OCI-LY3 (cell line): Measurements from ENCODE around the gene NHLH1.

Source experiments
- H2AFZ ChIP-seq: fragments of 200-600, 300-600 bp; shearing (Covaris generic); 2 replicates; pipeline ENCODE4 v1.6.0; 2014; ENCODE audit warnings: antibody characterized with exemption, low read depth, low read length
- H3K27ac ChIP-seq: fragments of 200-600, 300-600 bp; sonication (generic); 2 replicates; pipeline ENCODE4 v1.5.1; 2014; ENCODE audit warnings: mild to moderate bottlenecking, low read length, moderate library complexity, mixed read lengths
- H3K27me3 ChIP-seq: fragments of 200-600, 300-600 bp; sonication (generic); 2 replicates; pipeline ENCODE4 v1.6.1; 2014; ENCODE audit warnings: low read depth, low read length, mixed read lengths
- H3K36me3 ChIP-seq: fragments of 200-600, 300-600 bp; sonication (generic); replicated peaks from 2 replicates; pipeline ENCODE3; 2014; ENCODE audit warnings: low read depth, low read length, mixed read lengths
- H3K4me1 ChIP-seq: fragments of 300-600, 200-600 bp; sonication (generic); 2 replicates; pipeline ENCODE4 v1.6.1; 2014; ENCODE audit warnings: low read length, mixed read lengths
- H3K4me2 ChIP-seq: fragments of 200-600, 300-600 bp; sonication (generic); 2 replicates; pipeline ENCODE4 v1.6.1; 2014; ENCODE audit warnings: low read length, mixed read lengths
- H3K4me3 ChIP-seq: fragments of 300-600, 200-600 bp; sonication (generic); 2 replicates; pipeline ENCODE4 v1.5.1; 2014; ENCODE audit warnings: antibody characterized with exemption, mild to moderate bottlenecking, low read length, moderate library complexity
- H3K79me2 ChIP-seq: fragments of 300-600, 200-600 bp; shearing (Covaris generic); 2 replicates; pipeline ENCODE4 v1.6.1; 2014; ENCODE audit warnings: mild to moderate bottlenecking, low read length, mixed read lengths
- H3K9ac ChIP-seq: fragments of 300-600, 200-600 bp; shearing (Covaris generic); 2 replicates; pipeline ENCODE4 v1.6.0; 2014; ENCODE audit warnings: mild to moderate bottlenecking, low read length, moderate library complexity
- H3K9me3 ChIP-seq: fragments of 200-600, 300-600 bp; shearing (Covaris generic); 2 replicates; pipeline ENCODE4 v1.6.1; 2014; ENCODE audit warnings: low read length, mixed read lengths; ENCODE audit not compliant: insufficient read depth
- H4K20me1 ChIP-seq: fragments of 200-600, 300-600 bp; sonication (generic); 2 replicates; pipeline ENCODE4 v1.6.1; 2016; ENCODE audit warnings: low read length, mixed read lengths; ENCODE audit not compliant: insufficient read depth
- CTCF ChIP-seq: fragments of 200-600, 300-600 bp; sonication (generic); IDR thresholded peaks from 2 replicates; pipeline ENCODE4 v1.5.1; 2014; ENCODE audit warnings: antibody characterized with exemption, low read length, low read depth
- EZH2phosphoT487 ChIP-seq: fragments of 200-600 bp; shearing (Covaris generic); IDR thresholded peaks from 2 replicates; pipeline ENCODE4 v1.6.1; 2018; ENCODE audit warnings: antibody characterized with exemption, mixed run types, low read depth

The NHLH1 gene

GRCh38 chr1:160366731-160367515, at the start of gene NHLH1:
TSS of gene NHLH1 (plus strand) at chr1:160367071. CDS start at chr1:160370732, 3,661 bp downstream.
- no peak within 1 kb of the TSS for H2AFZ ChIP-seq
- no peak within 1 kb of the TSS for H3K4me2 ChIP-seq
- no peaks in the 10 kb centered on the region for H4K20me1 ChIP-seq
- H3K27ac ChIP-seq, result no peak within 1 kb of the TSS
- H3K27me3 ChIP-seq, result no peaks in the 10 kb centered on the region
- H3K4me3 ChIP-seq, result no peak within 1 kb of the TSS
- peaks cover 2% of the 10 kb centered on the region for H3K36me3 ChIP-seq
- H3K4me1 ChIP-seq, result peaks cover 6% of the 10 kb centered on the region
- TF ChIP-seq CTCF, result no peak
- TF ChIP-seq EZH2phosphoT487, result no peak
- H3K9me3 ChIP-seq, result no peaks in the 10 kb centered on the region
- H3K79me2 ChIP-seq, result no peaks in the 10 kb centered on the region
- H3K9ac ChIP-seq, result no peak within 1 kb of the TSS

GRCh38 chr1:160322831-160323230, 44.0 kb upstream of the NHLH1 start:
- Histone ChIP-seq H3K36me3 (peaks cover 71% of the 10 kb centered on the region), H3K9me3 (no peaks in the 10 kb centered on the region), H3K4me3 (no peak overlapping the region), H4K20me1 (peaks cover 23% of the 10 kb centered on the region; the same call in 1 of the 2 replicates), H3K79me2 (peaks cover 33% of the 10 kb centered on the region), H3K4me1 (no peaks in the 10 kb centered on the region), H3K27ac (no peak overlapping the region), H3K9ac (no peak overlapping the region), H3K4me2 (no peak overlapping the region), H3K27me3 (no peaks in the 10 kb centered on the region), H2AFZ (no peak overlapping the region)
- no peak for TF ChIP-seq CTCF
- no peak for TF ChIP-seq EZH2phosphoT487

GRCh38 chr1:160325252-160325651, 41.6 kb upstream of the NHLH1 start:
- Histone ChIP-seq H3K79me2 (peaks cover 25% of the 10 kb centered on the region), H3K4me1 (no peaks in the 10 kb centered on the region), H3K27ac (no peak overlapping the region), H2AFZ (no peak overlapping the region), H4K20me1 (peaks cover 26% of the 10 kb centered on the region; the same call in 1 of the 2 replicates), H3K4me3 (no peak overlapping the region), H3K27me3 (no peaks in the 10 kb centered on the region), H3K9me3 (no peaks in the 10 kb centered on the region), H3K9ac (no peak overlapping the region), H3K4me2 (no peak overlapping the region), H3K36me3 (peaks cover 72% of the 10 kb centered on the region)
- TF ChIP-seq EZH2phosphoT487 (no peak), CTCF (no peak)

- Histone ChIP-seq H4K20me1 (peaks cover 18% of the 10 kb centered on the region; the same call in 1 of the 2 replicates), H3K4me1 (no peaks in the 10 kb centered on the region), H3K9me3 (no peaks in the 10 kb centered on the region), H3K27ac (no peak overlapping the region), H3K79me2 (peaks cover 13% of the 10 kb centered on the region), H2AFZ (no peak overlapping the region), H3K27me3 (no peaks in the 10 kb centered on the region), H3K36me3 (peaks cover 74% of the 10 kb centered on the region), H3K4me3 (no peak overlapping the region), H3K4me2 (no peak overlapping the region), H3K9ac (no peak overlapping the region)
- TF ChIP-seq EZH2phosphoT487 (no peak), CTCF (no peak)
Measured at GRCh38 chr1:160326418-160326817, 40.5 kb upstream of the NHLH1 start.
